NCI-H128 (cell line): Measurements from ENCODE around the gene SH3RF1.
"Not testable (repeated sequence)": the region's sequence is repeated elsewhere in the genome, so short reads cannot be mapped to it uniquely, and the experiment has no call there.

Experiments used
- DNase-seq: peaks from one replicate; lab custom pipeline; 2025; ENCODE audit not compliant: unreplicated experiment; lab: John Stamatoyannopoulos, UW

Gene SH3RF1

DNA sequence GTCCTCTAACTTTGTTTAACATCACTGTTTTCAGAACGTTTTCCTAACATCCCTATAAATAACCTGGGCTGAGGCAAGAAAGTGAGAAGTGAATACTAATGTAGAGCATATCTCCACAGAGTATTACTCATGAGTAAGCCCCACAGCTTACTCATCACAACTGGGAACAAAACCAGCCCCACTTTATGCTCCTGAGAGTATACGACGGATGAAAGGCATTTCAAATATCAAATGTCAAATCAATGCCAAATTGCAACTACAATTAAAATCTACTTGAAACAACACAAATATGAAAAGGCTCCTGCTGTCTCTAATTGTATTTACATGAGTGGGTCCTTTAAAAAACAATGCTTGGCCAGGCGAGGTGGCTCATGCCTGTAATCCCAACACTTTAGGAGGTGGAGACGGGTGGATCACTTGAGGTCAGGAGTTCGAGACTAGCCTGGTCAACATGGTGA is 41.2 kb downstream of the SH3RF1 start:
- no peak for DNase-seq

GRCh38 chr4:169228076-169228475 is 42.7 kb downstream of the SH3RF1 start:
- DNase-seq, result no peak

- DNase-seq, result no peak
Measured at GRCh38 chr4:169226565-169226964, 44.2 kb downstream of the SH3RF1 start.

DNA sequence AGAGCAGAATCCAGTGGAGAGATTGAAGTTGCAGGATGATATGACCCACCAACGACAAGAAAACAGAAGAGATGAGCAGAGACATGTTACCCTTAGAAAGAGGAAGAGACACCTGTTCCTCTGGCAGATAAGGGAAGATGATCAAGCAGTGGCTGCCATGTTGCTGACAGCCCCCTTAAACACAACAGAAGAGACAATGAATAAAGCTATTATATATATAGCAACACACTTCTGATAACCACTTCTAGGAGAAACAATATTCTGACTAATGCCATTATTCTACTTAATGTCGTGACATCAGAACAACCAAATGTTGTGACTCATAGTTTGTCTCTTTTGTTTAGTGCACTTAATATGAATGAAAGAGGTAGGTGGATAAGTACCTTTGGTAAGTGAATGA is 44.9 kb downstream of the SH3RF1 start:
- no peak for DNase-seq

GRCh38 chr4:169225058-169225751 is 45.6 kb downstream of the SH3RF1 start:
- no peak for DNase-seq

DNA sequence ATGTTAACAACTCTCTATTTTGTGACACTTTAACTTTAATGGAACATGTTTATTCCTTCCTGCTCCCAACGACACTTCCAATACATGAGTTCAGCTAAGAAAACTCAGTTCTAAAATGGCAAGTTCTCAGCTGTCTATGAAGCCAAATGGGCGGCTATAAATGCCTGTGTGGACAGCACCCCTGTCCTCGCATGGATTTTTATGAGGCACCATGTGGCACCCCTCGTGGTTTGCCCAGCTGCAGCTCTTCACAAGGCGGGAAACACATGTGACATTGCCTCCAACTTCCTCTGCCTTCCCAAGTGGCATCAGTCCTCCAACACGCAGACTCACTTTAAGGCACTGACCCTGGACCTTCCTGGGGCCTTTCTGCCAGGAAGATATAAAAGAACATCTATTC is 48.0 kb downstream of the SH3RF1 start:
- no peak for DNase-seq

- DNase-seq, result no peak
Measured at GRCh38 chr4:169221662-169222061, 49.1 kb downstream of the SH3RF1 start.

DNA sequence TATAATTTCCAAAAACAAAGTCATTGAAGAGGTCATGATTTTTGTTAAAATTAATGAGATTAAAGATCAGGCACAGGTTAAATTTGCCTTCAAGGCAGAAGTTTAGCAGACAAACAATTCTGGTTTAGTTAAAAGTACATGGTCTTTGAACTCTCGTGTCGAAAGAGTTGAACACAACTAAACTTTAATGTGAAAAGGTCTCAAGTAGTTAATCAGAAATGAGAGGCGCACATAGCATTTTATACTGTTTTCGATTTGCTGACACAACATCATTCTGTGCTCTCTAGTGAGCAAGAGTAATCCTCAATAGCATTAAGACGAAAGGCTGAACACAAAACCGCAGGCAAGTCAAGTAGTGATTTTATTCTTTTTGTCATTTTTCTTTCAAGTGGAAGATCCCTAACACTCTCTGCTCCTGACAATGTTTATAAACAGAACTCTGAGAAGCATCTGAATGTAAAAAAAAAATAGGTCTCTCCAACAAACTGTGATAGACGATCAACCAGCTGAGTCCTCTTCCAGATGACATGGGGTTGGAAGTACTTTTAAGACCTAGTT is 49.8 kb downstream of the SH3RF1 start:
- DNase-seq, result no peak

DNA sequence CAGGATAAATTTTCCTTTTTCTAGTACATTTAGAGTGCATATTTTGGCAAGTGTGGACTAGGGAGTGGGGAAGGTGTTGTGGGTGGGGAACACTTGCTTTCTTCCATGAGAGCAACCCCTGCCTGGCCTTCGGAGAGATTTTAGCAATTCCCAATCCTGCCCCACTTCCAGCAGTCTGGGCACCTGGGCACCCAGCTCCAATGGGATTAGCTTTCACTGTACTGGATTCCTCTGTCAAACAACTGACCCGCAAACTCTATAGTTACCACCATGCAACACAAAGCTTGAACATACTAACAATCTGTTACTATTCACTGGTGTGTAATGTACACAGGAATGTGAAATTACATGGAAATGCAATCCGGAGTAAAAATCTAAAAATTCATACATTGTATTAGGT is 50.3 kb downstream of the SH3RF1 start:
- DNase-seq, result no peak

GRCh38 chr4:169219440-169219839 is 51.3 kb downstream of the SH3RF1 start:
- no peak for DNase-seq

GRCh38 chr4:169215656-169216055 is 55.1 kb downstream of the SH3RF1 start:
- no peak for DNase-seq

DNA sequence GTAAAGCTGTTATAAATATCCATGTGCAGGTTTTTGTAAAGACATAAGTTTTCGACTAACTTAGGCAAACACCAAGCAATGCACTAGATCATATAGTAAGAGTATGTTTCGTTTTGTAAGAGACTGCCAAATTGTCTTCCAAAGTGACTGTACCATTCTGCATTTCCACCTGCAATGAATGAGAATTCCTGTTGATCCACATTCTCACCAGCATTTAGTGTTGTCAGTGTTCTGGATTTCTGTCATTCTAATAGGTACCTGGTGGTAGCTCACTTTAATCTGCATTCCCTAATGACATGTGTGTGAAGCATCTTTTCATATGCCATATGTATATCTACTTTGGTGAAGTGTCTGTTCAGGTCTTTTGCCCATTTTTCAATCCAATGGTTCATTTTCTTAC is 57.8 kb downstream of the SH3RF1 start:
- DNase-seq, result no peak

GRCh38 chr4:169210504-169211118 is 60.1 kb downstream of the SH3RF1 start:
- DNase-seq, result no peak

DNA sequence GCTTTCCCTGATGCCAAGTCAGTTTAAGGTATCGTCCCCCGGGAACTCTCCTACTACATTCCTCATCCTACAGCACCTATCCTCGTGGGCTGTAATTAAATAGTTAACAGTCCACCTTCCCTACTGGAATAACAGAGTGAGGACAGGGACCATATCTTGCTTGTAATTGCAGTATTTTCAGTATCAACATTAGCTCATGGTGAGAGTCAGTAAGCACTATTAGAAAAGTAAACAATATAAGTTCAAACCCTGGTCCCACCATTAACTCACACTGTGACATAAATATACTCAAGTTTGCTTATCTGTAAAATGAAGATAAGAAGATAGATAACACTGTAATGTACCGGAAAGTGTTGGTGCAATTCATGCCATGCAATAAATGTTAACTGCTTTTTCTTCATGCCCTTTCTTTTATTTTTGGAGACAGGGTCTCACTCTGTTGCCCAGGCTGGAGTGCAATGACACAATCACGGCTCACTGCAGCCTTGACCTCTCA is 61.3 kb downstream of the SH3RF1 start:
- DNase-seq, result no peak

DNA sequence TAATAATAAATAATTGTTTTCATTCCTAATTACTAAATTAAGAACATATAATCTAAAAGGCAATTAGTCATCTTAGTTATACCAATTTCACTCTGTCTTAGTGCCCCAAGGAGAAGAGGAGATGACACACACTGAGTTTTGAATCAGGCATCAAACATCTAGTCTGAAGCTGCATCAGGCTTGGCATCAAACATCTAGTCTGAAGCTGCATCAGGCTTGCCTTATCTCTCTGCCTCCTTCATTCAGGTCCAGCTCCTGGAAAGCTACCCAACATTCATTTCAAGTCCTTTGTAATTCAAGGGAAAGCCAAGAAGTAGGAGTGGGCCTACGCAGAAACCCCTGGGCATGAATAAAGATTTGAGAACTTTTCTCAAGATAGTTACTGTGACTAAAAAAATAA is 62.2 kb downstream of the SH3RF1 start:
- no peak for DNase-seq

- no peak for DNase-seq
Measured at GRCh38 chr4:169208090-169208455, 62.7 kb downstream of the SH3RF1 start.

DNA sequence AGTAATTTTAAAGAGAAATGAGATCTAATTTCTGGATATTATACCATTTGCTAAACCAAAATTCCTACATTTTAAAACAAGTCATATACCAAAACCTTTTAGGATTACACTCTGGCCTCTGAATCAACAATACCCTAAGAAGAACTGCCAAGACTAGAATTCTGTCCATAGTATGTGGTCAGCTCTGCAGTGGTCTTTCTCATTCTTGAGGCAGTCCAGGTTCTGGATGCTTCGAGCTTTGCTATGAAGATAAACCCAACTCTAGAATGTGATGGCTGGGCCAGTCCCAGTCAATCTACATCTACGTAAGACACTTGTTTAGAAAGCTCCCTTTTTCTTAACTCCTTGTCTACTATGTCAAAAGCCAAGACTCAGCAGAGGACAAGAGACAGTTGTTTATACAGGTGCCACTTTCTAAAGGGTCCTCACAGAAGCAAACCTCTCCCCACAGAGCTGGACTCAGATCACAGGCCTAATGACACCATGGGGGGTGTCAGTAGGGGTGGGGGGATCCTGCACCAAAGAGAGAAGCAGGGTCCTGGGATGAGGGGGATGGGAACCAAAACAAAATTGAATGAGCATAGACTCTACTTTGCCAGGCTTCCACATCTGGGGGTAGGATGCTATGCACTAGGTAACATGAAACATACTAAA is 63.2 kb downstream of the SH3RF1 start:
- no peak for DNase-seq

- DNase-seq, result no peak
Measured at GRCh38 chr4:169205744-169206080, 65.0 kb downstream of the SH3RF1 start.

- no peak for DNase-seq
Measured at GRCh38 chr4:169205075-169205743, 65.5 kb downstream of the SH3RF1 start.

DNA sequence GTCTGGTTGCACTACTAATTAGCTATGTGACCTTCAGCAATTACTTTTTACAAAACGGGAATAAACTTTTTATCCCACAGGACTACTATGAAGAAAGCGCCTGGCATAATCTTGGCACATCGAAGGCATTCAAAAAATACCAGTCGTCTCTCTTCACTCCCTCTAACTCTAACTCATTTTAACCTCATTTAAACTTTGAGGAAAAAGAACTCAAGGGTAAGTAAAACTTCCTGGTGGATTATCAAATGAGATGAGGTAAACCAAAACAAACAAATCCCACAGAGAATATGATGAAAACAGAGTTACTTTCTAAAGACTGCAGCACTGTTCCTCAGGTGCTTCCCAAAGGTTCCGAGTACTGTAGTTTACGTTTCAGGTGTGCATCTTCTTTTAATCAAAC is 66.9 kb downstream of the SH3RF1 start:
- no peak for DNase-seq

DNA sequence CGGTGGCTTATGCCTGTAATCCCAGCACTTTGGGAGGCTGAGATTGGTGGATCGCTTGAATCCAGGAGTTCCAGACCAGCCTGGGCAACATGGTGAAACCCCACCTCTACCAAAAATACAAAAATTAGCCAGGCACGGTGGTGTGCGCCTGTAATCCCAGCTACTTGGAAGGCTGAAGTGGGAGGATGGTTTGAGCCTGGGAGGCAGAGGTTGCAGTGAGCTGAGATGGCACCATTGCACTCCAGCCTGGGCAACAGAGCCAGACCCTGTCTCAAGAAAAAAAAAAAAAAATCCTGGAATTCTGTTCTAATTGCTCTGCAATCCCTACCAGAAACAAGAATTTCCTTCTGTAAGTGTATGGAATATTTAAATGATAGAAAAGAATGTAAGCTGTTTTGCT is 67.5 kb downstream of the SH3RF1 start:
- DNase-seq, result not testable (repeated sequence)

DNA sequence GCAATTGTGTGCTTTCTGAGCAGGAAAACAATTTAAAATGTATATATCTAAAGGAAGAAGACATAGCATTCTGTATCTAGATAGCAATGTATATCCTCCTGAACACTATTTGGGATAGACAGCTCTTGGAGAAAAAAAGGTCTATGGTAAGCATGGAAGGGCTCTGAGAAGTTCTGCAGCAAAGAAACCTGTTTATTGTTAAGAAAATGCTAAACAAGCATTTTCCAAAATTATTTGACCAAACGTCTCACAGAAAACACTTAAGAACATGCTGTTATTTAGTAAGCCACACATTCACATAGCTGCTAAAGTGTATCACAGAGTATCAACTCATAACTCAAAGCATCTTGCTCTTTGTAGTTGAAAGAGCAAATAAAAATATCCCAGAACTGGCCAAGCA is 67.9 kb downstream of the SH3RF1 start:
- DNase-seq, result no peak
